Upper lobe of left lung (tissue), 4 donors: ENCODE results near the gene BHLHE40.

Experiments
- EP300 ChIP-seq, 4 donors: sonication (generic); formaldehyde crosslinking; IDR thresholded peaks; one replicate each; pipeline ENCODE4 v1.5.1; 2017; ENCODE audit warnings: antibody characterized with exemption in 4 of 4, control low read depth in 2 of 4
- POLR2A ChIP-seq, 4 donors: fragments of 450-650 bp; IDR thresholded peaks; one replicate each; pipeline ENCODE4 v1.5.1; 2016 to 2017; ENCODE audit warnings: antibody characterized with exemption in 4 of 4, mild to moderate bottlenecking in 2 of 4
- POLR2AphosphoS5 ChIP-seq, 2 donors: sonication (generic); formaldehyde crosslinking; IDR thresholded peaks; one replicate each; pipeline ENCODE4 v1.5.1; 2017; ENCODE audit warnings: antibody characterized with exemption in 2 of 2
- TF ChIP-seq, protein P1 (sequence below), 6 experiments: fragments of 450-650 bp in 4 of 6; fragments of 200-600 bp in 2 of 6; sonication (generic) in 2 of 6; IDR thresholded peaks; one replicate each; pipeline ENCODE4 v1.5.1; 2016 to 2019; ENCODE audit warnings: antibody characterized with exemption in 6 of 6

DNA sequence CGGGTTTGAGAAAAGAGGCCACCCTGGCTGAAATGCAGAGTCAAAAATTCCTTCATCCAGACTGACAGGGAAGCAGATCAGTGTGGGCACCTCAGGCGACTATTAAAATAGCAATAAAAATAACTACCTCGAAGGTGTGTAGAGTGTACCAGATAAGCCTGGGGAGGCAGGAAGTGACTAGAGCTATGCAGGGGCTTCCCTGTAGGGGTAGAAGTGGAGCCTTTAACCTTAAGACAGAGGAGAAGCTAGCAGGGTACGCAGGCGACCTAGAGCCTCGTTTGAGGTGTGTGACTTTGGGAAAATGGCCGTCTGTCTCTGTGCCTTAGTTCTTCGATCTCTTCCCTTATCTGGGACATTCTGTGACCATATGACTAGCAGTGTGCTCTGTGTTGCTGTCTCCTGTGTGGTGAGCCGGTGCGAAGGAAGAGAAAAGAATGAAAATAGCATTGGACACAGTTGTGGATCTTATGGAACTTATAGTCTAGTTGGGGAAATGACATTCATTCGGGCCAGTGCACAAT, 17.6 kb downstream of the BHLHE40 start:
- TF ChIP-seq POLR2A (IDR thresholded peaks at IDR 0.05) (no peak), POLR2AphosphoS5 (IDR thresholded peaks at IDR 0.05) (no peak), EP300 (IDR thresholded peaks at IDR 0.05) (no peak)
- TF ChIP-seq, protein P1, sequence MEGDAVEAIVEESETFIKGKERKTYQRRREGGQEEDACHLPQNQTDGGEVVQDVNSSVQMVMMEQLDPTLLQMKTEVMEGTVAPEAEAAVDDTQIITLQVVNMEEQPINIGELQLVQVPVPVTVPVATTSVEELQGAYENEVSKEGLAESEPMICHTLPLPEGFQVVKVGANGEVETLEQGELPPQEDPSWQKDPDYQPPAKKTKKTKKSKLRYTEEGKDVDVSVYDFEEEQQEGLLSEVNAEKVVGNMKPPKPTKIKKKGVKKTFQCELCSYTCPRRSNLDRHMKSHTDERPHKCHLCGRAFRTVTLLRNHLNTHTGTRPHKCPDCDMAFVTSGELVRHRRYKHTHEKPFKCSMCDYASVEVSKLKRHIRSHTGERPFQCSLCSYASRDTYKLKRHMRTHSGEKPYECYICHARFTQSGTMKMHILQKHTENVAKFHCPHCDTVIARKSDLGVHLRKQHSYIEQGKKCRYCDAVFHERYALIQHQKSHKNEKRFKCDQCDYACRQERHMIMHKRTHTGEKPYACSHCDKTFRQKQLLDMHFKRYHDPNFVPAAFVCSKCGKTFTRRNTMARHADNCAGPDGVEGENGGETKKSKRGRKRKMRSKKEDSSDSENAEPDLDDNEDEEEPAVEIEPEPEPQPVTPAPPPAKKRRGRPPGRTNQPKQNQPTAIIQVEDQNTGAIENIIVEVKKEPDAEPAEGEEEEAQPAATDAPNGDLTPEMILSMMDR (IDR thresholded peaks at IDR 0.05) = no peak
